Measurements from ENCODE around the gene CCDC93.

The CCDC93 gene

DNA sequence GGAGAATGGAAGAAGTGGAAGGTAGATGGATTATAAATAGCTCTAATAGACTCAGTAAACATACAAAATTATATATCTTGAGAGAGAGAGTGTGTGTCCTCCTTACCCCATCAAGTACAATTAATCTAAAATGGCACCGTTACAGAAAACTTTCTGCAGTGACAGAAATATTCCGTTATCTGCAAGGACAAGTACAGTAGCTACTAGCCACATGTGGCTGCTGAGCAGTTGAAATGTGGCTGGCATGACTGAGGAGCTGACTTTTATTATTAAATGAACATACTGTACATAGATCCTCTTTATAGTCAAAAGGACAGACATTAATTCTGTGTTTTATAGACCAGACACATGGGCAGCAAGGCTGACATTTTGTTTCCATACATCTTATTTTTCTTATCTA, 7.0 kb downstream of the CCDC93 start:
- H3K4me3 ChIP-seq (ENCODE audit: low read depth, low read length): no peak overlapping the region
- TF ChIP-seq, protein P1, sequence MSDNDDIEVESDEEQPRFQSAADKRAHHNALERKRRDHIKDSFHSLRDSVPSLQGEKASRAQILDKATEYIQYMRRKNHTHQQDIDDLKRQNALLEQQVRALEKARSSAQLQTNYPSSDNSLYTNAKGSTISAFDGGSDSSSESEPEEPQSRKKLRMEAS (IDR thresholded peaks at IDR 0.05; ENCODE audit: low read depth, low read length): no peak
- TF ChIP-seq, protein P2, sequence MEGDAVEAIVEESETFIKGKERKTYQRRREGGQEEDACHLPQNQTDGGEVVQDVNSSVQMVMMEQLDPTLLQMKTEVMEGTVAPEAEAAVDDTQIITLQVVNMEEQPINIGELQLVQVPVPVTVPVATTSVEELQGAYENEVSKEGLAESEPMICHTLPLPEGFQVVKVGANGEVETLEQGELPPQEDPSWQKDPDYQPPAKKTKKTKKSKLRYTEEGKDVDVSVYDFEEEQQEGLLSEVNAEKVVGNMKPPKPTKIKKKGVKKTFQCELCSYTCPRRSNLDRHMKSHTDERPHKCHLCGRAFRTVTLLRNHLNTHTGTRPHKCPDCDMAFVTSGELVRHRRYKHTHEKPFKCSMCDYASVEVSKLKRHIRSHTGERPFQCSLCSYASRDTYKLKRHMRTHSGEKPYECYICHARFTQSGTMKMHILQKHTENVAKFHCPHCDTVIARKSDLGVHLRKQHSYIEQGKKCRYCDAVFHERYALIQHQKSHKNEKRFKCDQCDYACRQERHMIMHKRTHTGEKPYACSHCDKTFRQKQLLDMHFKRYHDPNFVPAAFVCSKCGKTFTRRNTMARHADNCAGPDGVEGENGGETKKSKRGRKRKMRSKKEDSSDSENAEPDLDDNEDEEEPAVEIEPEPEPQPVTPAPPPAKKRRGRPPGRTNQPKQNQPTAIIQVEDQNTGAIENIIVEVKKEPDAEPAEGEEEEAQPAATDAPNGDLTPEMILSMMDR (IDR thresholded peaks at IDR 0.05; ENCODE audit: low read depth, low read length): no peak
- TF ChIP-seq POLR2A (IDR thresholded peaks at IDR 0.05; ENCODE audit: extremely low read depth, insufficient read length) (no peak), MYC (IDR thresholded peaks at IDR 0.05; ENCODE audit: low read depth, low read length) (no peak)
- DNase-seq (ENCODE audit: low read depth): no peak

DNA sequence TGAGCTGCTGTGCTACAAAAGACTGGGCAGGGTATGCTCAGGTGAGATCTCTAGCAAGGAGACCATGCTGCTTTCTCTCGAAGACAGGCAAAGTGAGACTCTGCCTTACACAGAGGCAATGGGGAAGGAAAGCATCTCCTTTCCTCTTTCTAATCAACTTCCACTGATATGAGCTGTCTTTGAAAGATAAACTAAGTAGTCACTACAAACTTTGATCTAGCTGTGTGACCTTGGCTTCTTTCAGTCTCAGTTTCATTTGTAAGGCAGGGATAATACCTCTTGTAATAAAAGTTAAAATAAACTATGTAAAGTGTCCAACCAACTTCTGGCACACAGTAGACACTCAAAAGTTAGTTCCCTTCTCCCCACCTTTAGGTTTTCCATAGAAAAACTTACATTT, 7.5 kb downstream of the CCDC93 start:
- no peak for DNase-seq (ENCODE audit: low read depth)
- no peak overlapping the region for H3K4me3 ChIP-seq (ENCODE audit: low read depth, low read length)
- TF ChIP-seq POLR2A (IDR thresholded peaks at IDR 0.05; ENCODE audit: extremely low read depth, insufficient read length): no peak
- no peak for TF ChIP-seq MYC (IDR thresholded peaks at IDR 0.05; ENCODE audit: low read depth, low read length)
- TF ChIP-seq, protein P2 (IDR thresholded peaks at IDR 0.05; ENCODE audit: low read depth, low read length): no peak
- TF ChIP-seq, protein P1 (IDR thresholded peaks at IDR 0.05; ENCODE audit: low read depth, low read length): no peak

- DNase-seq (ENCODE audit: low read depth): peak; percentile 78
- TF ChIP-seq MYC (IDR thresholded peaks at IDR 0.05; ENCODE audit: low read depth, low read length) (peak; percentile 29; the same call in 1 of the 2 replicates), POLR2A (IDR thresholded peaks at IDR 0.05; ENCODE audit: extremely low read depth, insufficient read length) (no peak)
- TF ChIP-seq, protein P2 (IDR thresholded peaks at IDR 0.05; ENCODE audit: low read depth, low read length): peak; percentile 75
- TF ChIP-seq, protein P1 (IDR thresholded peaks at IDR 0.05; ENCODE audit: low read depth, low read length): peak; percentile 92
- no peak overlapping the region for H3K4me3 ChIP-seq (ENCODE audit: low read depth, low read length)
These were observed 10.5 kb downstream of the CCDC93 start for GRCh38 chr2:118003396-118003824.

DNA sequence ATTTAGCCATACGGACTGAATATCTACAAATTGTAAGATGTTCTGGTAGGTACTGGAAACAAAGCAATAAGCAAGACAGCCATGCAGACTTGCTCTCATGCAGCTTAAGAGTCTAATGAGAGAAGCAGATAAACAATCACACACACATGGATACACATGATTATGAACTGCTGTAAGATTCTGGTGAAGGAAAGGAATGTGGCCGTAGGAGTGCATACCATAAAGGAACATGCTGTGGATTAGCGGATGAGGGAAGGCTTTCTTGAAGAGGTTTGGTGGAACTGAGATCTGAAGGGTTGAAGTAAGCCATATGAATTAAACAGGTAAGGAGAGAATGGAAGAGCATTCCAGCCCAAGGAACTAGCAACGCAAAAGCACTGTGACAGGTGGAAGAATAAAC, 13.8 kb downstream of the CCDC93 start:
- TF ChIP-seq POLR2A (IDR thresholded peaks at IDR 0.05; ENCODE audit: extremely low read depth, insufficient read length) (no peak), MYC (IDR thresholded peaks at IDR 0.05; ENCODE audit: low read depth, low read length) (no peak)
- no peak overlapping the region for H3K4me3 ChIP-seq (ENCODE audit: low read depth, low read length)
- no peak for DNase-seq (ENCODE audit: low read depth)

DNA sequence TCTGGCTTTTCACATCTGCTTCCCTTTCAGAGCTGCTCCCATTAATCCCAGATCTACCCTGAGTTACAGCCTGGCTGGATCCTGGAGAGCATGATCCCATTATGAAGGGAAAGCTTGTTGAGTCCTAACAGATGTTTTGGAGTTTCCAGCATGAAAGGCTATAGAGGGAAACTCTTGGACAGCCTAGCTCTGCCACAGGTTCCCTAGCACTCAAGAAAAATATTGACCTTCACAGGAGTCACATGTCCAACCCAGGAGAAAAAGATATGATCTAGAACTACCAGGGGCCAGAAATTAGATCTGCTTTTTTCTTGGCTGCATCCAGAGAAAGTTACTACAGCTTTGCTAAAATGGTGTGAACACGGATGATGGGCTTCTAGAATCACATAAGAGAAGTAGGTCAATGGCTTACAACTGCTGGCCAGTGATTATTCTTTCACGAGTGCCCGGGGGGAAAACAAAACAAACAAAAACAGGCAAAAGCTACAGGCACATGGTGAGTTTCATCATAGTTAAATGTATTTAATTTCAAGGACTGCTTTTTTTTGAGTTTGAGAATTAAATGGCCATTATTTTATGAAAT, 15.9 kb downstream of the CCDC93 start:
- DNase-seq (ENCODE audit: low read depth): no peak
- TF ChIP-seq, protein P1 (IDR thresholded peaks at IDR 0.05; ENCODE audit: low read depth, low read length): no peak
- TF ChIP-seq, protein P2 (IDR thresholded peaks at IDR 0.05; ENCODE audit: low read depth, low read length): no peak
- TF ChIP-seq MYC (IDR thresholded peaks at IDR 0.05; ENCODE audit: low read depth, low read length) (no peak), POLR2A (IDR thresholded peaks at IDR 0.05; ENCODE audit: extremely low read depth, insufficient read length) (no peak)

GRCh38 chr2:117996525-117996924, 17.3 kb downstream of the CCDC93 start:
- TF ChIP-seq, protein P1 (IDR thresholded peaks at IDR 0.05; ENCODE audit: low read depth, low read length): no peak
- TF ChIP-seq MYC (IDR thresholded peaks at IDR 0.05; ENCODE audit: low read depth, low read length) (no peak), POLR2A (IDR thresholded peaks at IDR 0.05; ENCODE audit: extremely low read depth, insufficient read length) (no peak)
- TF ChIP-seq, protein P2 (IDR thresholded peaks at IDR 0.05; ENCODE audit: low read depth, low read length): no peak
- H3K4me3 ChIP-seq (ENCODE audit: low read depth, low read length): no peak overlapping the region

More for the DNA sequence above, 15.9 kb downstream of the CCDC93 start:
- H3K4me3 ChIP-seq (ENCODE audit: low read depth, low read length): no peak overlapping the region

More at GRCh38 chr2:117996525-117996924, 17.3 kb downstream of the CCDC93 start:
- DNase-seq (ENCODE audit: low read depth): no peak
